H54 (cell line): ENCODE data around the gene TAF10.

Experiments
- DNase-seq: peaks from one replicate; pipeline ENCODE4 v3.0.0; 2011; ENCODE audit warnings: low spot score, mixed read lengths; ENCODE audit not compliant: insufficient read length
- FAIRE-seq: peaks from 3 replicates; lab custom pipeline; 2011; peaks lifted over from hg19 to GRCh38; lab: Jason Lieb, UNC
- POLR2A ChIP-seq: IDR thresholded peaks from 2 replicates; pipeline ENCODE4 v1.6.1; 2011; ENCODE audit warnings: low read depth, mild to moderate bottlenecking, low read length

Gene TAF10

DNA sequence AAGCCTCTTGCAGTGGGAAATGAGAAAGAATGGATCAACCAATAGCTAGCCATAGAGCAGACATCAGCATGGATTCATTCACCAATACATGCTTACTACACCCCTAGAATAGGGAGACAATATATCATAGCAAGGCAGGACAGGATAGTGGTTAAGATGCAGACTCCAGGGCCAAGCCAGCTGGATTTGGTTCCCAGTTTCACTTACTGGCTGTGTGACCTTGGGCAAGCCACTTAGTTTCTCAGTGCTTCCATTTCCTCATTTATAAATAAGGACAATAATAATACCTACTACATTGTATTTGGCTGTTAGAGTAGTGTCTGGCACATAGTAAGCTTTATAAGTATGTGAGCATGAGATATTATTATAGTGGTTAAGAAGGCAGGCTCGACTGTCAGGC, 36.5 kb upstream of the TAF10 start:
- no peak for TF ChIP-seq POLR2A
- no peak for FAIRE-seq

GRCh38 chr11:6647836-6648235, 35.8 kb upstream of the TAF10 start:
- TF ChIP-seq POLR2A, result no peak
- DNase-seq (no peak), FAIRE-seq (no peak)

More for the DNA sequence above, 36.5 kb upstream of the TAF10 start:
- DNase-seq, result no peak

DNA sequence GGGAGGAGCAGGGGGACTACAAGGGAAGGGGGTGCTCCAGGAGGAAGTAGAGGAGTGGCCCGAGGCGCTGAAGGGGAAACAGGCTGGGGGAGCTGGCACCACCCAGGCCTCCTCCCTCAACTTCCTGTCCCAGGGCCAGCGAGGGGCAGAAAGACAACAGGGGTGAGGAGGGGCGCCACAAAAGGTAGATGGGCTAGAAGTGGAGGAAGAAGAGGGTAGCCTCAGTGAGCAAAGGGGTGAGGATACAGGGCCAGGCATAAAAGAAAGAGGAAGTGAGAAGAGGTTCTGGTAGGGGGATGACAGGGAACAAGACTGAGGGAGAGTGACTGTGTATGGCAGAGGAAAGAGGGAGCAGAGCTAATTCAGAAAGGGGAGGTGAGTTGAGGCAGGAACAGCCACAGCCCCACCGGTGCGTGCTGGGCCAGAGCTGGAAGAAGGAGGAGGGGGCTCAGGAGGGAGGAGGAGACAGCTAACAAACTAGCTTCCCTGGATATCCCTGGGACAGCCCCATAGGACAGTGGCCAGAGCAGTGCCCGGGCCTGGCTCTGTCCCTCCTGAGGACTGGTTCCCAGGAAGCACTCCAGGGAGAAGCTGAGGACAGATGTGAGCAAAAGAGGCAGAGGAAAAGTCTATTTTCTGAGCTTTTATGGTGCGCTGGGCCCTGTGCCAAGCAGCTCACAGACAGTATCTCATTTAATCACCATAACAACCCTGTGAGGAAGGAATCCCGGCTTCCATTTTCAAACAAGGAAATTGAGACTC, 35.1 kb upstream of the TAF10 start:
- FAIRE-seq (no peak), DNase-seq (no peak)
- TF ChIP-seq POLR2A, result no peak

DNA sequence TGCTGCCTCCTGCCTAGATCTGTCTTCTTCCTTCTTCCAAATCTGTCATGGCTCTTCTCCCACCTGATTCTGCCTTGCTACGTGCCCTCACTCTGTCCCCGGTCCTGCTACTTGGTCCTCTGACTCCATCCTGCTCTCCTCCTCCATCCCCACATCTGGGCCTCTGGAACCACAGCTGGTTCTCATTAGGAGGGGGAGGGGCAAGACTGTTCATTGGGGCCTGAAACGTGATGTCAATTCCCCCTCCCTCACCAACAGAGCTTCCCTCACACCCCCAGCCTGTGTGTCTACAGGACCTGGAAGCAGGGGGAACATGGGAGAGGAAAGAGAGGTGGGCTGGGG, 34.5 kb upstream of the TAF10 start:
- DNase-seq, result no peak
- no peak for TF ChIP-seq POLR2A
- FAIRE-seq, result no peak

- DNase-seq (no peak), FAIRE-seq (no peak)
- no peak for TF ChIP-seq POLR2A
These were observed 34.1 kb upstream of the TAF10 start for GRCh38 chr11:6646071-6646470.

DNA sequence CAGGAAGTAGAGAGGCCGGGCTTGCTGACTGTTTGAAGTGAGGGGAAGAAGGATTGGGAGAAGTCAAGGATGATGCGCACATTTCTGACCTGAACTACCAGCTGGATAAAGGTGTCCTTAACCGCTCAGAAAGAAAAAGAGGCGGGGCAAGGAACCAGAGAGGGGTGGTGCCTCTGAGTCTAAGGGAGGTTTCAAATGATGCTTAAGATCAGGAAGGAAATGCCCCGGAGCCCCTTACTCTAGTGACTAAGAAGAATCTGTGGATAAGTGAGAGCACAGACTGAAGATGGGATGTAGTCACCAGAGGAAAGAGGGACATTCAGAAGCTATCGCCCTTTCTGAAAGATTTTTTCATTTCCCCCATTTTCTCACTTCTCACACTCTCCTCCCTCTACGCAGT, 30.9 kb upstream of the TAF10 start:
- DNase-seq (no peak), FAIRE-seq (no peak)
- TF ChIP-seq POLR2A, result no peak

DNA sequence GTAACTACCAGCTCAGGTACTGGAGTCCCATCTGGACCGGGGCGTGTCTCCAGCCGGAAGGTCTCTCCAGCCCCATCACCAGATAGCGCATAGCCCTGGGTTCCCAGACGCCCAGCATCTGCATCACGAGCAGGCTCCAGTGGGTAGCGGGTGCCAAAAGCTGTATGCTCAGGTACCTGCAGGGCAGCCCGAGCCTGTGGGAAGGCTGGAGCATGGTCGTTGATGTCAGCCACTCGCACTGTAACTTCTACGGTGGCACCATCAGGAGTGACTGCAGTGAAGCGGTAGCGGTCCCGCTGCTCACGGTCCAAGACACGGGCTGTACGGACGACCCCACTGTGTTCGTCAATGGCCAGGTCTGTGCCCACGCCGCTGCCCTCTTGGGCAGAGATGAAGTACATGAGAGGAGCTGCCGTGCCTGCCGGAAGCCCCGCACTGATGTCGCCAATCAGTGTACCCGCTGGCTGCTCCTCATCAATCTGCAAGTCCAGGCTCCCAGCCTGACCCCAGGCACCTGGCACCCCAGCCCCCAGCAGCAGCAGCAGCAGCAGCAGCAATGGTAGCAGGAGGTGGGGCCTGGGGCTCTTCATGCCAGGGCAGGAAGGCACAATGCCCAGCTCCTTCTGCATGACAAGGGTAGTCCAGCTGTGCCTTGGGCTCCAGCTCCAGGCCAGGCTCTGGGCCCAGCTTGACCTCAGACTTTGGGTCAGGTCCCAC, 29.1 kb upstream of the TAF10 start:
- DNase-seq (no peak), FAIRE-seq (no peak)
- TF ChIP-seq POLR2A, result no peak

DNA sequence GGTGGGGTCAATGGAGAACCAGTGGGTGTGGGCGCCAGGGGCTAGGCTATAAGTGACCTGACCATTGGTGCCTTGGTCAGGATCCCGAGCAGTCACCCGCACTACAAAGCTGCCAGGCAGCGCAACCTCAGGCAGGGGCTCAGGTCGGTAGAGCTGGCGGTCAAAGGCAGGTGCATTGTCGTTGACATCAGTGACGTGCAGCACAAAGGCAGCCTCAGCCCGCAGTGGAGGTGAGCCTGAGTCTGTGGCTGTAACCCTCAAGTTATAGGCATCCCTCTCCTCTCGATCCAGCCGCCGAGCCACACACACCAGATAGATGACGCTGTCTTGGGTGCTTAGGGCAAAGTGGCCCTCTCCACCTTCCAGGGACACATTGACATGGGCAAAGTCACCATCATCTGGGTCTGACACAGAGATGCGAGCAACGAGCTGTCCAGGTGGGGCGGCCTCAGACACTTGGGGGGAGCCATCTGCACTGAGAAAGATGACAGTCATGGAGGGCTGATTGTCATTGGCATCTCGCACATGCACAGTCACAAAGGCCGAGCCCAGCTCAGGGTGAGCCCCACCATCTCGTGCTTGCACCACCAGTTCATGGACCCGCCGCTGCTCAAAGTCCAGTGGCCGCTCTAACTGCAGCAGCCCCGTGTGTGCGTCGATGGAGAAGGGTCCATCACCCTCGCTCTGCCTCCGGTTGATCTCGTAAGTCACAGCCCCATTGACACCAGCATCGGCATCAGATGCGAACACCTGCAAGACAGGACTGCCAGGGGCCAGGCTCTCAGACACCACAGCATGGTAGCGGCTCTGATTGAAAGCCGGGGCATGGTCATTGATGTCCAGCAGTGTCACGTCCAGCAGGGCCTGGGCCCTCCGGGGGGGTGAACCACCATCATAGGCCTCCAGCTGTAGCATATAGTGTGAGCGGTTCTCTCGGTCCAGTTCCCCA, 28.3 kb upstream of the TAF10 start:
- no peak for TF ChIP-seq POLR2A
- FAIRE-seq, result no peak
- no peak for DNase-seq

DNA sequence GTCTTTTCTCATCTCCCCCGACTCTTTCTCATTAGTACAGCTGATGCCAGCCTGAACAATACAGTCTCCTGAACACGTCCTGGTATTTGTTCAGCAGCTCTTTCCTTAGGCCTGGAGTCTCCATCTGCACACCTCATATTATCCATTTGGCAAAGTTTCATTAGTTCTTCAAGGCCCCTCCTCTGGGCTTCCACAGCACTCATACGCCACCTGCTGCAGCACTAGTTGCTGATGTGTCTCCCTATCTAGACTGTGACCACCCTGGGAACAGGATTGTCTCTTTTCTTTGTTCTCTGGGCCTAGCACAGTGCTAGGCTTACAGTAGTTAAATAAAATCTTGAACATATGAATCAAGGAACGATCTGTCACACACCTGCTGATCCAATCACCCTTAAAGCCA, 26.4 kb upstream of the TAF10 start:
- TF ChIP-seq POLR2A, result no peak
- DNase-seq (no peak), FAIRE-seq (no peak)

DNA sequence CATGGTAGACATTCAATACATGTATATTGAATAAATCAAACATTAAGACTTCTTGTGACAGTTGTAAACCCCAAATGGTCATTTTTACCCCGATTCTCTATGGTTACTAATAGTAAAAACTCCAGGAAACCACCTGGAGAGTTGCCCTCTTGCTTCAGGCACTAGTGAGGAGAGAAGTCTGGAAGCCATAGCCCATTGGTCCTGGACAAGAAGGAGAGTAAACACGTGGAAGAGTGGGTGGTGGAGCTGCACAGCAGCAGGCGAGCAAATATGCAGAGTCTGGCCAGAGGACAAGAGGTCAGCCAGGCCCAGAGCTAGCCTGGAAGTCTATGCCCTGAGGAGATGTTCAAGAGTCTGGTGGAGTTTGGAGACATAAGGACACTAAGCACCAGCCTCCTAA, 25.9 kb upstream of the TAF10 start:
- FAIRE-seq, result no peak

GRCh38 chr11:6636480-6636879, 24.5 kb upstream of the TAF10 start:
- DNase-seq, result no peak
- no peak for TF ChIP-seq POLR2A
- no peak for FAIRE-seq

More for the DNA sequence above, 25.9 kb upstream of the TAF10 start:
- DNase-seq, result no peak
- no peak for TF ChIP-seq POLR2A

- no peak for FAIRE-seq
- TF ChIP-seq POLR2A, result no peak
- DNase-seq, result peak; percentile 50
These were observed 23.3 kb upstream of the TAF10 start for GRCh38 chr11:6635082-6635932.

GRCh38 chr11:6634534-6634933, 22.5 kb upstream of the TAF10 start:
- no peak for TF ChIP-seq POLR2A
- DNase-seq, result no peak
- FAIRE-seq, result no peak
